ENCODE data around the gene ZNF296.

GRCh38 chr19:45118106-45118505, 41.8 kb upstream of the ZNF296 start:
- TF ChIP-seq, protein P1, sequence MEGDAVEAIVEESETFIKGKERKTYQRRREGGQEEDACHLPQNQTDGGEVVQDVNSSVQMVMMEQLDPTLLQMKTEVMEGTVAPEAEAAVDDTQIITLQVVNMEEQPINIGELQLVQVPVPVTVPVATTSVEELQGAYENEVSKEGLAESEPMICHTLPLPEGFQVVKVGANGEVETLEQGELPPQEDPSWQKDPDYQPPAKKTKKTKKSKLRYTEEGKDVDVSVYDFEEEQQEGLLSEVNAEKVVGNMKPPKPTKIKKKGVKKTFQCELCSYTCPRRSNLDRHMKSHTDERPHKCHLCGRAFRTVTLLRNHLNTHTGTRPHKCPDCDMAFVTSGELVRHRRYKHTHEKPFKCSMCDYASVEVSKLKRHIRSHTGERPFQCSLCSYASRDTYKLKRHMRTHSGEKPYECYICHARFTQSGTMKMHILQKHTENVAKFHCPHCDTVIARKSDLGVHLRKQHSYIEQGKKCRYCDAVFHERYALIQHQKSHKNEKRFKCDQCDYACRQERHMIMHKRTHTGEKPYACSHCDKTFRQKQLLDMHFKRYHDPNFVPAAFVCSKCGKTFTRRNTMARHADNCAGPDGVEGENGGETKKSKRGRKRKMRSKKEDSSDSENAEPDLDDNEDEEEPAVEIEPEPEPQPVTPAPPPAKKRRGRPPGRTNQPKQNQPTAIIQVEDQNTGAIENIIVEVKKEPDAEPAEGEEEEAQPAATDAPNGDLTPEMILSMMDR (IDR thresholded peaks at IDR 0.05) = no peak
- no peak for TF ChIP-seq EZH2phosphoT487 (IDR thresholded peaks at IDR 0.05)

Data from neural progenitor cell (in vitro differentiated cells).